NCI-H1930 (cell line): ENCODE results near the gene TSPAN31.
A peak's percentile ranks its signal among the peaks of the same experiment; 100 is the strongest.

Source experiments
- DNase-seq, 2 experiments: peaks; one replicate each; lab custom pipeline; 2025; lab: John Stamatoyannopoulos, UW

The TSPAN31 gene

DNA sequence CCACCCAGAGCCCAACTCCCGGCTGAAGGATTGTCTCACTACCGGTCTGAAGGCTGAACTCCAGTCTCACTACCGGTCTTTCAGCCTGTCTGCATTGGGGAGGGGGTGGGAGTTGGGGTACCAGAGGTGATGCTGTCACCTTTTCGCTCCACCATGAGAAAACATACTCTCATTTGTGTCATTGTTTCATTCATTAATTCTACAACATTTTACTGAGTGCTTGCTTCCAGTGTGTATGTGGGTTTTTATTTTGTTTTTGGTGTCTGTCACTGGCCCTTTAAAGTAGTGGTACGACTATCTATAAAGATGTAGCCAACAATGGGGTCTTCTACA, 7.8 kb downstream of the TSPAN31 start:
- no peak for DNase-seq

DNA sequence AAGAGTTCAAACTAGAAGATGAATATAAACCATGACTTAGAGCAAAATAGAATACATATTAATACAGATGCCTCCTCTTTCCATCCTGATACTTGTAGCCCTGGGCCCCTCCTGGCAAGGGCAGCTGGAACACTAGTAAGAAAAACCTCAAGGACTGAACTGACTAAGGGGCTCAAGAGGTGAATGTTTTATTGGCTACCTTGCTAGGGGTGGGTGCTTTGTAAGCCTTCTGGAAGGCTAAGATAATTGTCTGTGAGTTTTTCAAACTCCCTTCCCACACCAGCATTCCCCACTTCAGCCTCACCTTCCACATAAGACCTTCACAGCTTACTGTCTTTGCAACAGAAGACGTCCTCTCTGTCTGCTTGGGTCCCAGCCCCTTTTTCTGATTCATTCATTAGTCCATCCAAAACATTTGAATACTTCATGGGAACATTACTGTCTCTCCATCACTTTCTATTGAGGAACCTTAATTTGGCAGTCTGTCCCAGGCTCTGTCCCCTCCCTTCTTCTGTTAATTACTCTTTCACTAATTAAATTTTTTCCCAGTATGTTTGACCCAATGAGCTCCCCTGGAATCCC, 9.0 kb downstream of the TSPAN31 start:
- no peak for DNase-seq

DNA sequence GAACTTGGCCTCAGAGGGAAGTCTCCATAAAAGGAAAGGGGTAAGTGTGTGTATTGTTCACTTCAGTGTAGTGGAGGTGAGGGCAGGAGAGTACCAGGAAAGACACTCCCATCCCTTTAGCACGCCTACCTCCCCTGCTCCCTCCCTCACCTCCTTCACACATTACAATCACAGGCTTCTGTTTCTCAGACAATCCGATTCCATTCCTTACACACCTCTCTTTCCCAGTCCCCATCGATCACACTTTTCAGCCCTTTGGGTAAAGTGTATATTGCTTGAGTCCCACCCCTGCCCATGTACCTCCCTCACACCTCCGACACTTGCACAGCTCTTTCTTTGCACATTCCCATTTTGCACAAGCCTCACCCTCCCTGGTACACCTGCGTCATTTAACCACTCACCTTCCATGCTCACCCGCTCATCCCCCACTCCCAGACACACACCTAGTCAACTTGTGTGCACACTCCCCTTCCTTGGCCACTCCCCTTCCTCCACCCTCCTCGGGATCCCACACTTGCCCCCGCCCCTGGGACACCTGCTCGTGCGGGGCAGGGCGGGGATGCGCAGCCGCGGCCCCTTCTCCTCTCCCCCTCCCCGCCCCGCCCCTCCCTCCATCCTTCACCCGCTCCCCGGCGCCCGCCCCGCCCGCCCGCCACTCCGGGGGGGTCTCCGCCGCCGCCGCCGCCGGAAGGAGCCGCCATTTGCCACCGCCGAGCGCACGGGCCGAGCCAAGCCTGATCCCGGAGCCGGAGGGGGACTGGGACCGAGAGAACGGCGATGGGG, 9.8 kb downstream of the TSPAN31 start, which contains the start of gene MARCHF9:
Gene MARCHF9, plus strand, starts transcription at position 693 of the 783 bp plus-strand sequence. CDS start 426 bp downstream, outside the sequence.
- DNase-seq = peak; percentile 65 to 76

DNA sequence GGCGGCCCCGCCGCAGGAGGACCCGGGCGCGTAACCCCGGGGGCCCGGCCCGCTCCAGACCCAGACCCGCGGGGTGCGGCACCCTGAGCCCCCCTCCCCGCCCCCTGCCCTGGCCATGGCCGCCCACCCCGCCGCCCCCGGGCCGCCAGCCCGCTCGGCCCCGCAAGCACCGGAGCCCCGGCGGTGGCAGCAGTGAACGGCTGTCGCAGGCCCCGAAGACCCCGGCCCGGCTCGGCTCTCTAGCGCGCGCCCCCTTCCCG, 10.3 kb downstream of the TSPAN31 start:
- no peak for DNase-seq

DNA sequence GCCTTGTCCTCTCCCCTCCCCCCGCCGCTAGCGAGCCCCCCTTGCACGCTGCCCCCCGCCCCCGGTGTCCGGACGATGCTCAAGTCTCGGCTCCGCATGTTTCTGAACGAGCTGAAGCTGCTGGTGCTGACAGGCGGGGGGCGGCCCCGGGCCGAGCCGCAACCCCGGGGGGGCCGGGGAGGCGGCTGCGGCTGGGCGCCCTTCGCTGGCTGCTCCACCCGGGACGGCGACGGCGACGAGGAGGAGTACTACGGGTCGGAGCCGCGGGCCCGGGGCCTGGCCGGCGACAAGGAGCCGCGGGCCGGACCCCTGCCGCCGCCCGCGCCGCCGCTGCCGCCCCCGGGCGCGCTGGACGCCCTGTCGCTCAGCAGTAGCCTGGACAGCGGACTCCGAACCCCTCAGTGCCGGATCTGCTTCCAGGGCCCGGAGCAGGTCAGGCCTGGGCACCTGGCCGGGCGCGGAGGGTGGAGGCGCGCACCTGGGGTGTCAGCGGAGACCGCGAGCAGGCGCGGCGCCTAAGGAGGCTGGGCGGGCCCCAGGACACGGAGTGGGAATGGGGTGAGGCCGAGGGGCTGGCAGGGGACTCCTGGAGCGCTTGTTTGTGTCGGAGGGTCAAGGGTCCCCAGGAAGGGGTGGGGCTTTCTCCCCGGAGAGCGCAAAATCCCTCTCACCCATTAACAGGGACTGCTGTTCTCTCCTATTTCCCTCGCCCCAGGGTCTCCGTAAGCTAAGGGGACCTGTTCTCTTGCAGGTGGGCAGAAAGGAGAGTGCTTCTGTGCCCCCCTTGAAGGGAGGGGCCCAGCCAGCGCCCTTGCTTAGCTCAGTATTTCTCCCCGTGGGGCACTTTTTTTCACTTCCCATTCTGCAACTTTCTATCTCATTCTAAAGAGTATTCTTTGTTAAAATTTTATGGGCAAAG, 10.9 kb downstream of the TSPAN31 start:
- no peak for DNase-seq

DNA sequence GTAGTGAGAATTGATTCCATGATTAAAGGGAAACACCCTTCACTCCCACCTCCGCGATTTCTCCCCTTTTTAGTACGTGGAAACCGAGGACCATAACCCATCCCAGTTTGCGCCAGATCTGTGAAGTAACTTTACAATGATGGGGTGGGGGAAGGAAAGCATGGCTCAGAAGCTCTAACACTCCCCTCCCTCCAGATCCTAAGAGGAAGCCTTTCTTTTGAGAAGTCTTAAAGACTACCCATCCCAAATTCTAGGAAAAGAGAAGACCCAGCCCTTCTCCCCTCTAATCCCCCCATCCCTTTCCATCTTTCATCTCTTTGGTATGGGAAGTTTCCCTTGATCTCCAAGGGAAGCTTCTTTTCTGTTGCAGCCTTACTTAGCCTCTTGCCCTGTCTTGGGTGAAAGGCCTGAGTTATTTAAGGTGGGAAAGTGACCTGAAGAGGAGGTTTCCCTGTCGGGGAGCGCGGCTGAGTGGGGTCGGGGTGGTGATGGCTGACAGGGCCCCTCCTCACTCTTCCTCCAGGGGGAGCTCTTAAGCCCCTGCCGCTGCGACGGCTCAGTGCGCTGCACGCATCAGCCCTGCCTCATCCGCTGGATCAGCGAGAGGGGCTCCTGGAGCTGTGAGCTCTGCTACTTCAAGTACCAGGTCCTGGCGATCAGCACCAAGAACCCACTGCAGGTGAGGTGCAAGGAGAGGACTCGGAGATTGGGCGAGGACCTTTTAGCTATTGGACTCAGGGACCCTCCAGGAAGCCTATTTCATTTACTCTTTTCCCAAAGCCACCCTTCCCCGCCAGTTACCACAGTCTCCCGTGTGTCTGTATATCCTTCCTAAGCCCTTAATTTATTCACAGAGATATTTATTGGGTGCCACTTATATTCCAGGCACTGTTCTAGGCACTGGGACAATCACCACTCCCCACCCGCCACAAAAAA, 11.8 kb downstream of the TSPAN31 start:
- DNase-seq = no peak

DNA sequence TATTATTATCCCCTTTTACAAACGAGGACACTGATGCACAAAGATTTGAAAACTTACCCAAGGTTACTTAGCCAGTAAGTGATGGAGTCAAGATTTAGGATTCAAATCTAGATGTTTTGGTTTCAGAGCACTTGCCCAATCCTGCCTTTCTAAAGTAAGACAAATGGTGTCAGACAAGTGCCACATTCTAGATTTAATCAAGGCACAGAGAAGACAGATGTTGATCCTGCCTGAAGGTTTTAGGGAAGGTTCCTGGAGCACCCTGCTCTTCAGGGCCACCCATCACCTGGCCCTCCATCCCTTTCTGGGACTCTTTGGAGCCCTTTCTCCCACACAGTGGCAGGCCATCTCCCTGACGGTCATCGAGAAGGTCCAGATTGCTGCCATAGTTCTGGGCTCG, 12.9 kb downstream of the TSPAN31 start:
- DNase-seq = no peak

DNA sequence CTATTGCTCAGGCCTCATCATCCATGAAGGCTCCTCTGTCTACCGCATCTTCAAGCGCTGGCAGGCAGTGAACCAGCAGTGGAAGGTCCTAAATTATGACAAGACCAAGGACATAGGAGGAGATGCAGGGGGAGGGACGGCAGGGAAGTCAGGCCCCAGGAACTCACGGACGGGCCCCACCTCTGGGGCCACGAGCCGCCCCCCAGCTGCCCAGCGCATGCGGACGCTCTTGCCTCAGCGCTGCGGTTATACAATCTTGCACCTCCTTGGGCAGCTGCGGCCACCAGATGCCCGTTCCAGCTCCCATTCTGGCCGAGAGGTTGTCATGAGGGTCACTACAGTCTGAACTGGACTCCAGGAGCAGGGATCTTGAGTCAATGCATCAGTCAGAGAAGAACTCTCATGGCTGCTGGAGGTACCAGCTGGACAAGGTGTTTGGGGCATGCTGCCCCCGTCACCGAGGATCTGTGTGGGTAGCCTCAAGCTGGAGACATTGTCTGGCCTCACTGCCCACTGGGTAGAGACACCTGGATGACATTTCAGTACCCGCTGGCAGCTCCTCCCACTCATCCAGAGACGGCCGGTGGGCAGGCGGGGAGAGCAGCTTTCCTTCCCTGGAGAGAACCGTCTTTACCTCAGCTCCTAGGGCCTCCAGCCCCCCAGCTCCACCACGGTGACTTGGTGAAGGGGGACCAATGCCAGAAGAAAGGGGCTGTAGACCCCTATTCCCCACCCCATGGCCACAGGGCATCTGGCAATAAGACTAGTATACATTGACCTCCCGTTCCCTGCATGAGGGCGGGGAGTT, 13.9 kb downstream of the TSPAN31 start:
- DNase-seq = no peak

DNA sequence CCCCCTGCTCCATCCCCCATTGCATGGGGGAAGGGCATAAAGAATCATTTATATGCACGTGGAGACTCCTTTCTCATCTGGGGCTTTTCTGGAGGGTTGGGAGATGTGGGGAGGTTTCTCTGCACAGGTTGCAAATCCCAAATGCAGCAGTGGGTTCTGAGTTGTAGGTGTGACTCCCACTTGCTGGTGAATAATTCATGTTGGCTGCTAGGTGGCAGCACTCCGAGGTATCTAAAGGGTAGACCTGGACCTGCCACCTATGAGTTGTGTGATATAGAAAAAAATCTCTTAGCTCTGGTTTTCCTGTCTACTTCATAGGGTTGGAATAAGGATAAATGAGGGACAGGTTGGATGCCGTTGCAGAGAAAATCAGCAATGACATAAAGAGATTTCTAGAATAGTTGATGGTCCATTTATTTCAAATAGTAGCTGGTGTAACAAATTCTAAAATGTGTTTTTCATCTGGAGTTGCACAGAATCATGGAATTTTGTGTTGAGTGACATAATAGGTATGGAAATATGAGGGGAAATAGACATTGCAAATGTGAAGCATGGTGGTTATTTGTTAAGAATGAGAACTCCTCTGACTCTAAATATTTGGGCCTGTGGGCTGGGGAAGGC, 14.6 kb downstream of the TSPAN31 start:
- peak; percentile 20 for DNase-seq

DNA sequence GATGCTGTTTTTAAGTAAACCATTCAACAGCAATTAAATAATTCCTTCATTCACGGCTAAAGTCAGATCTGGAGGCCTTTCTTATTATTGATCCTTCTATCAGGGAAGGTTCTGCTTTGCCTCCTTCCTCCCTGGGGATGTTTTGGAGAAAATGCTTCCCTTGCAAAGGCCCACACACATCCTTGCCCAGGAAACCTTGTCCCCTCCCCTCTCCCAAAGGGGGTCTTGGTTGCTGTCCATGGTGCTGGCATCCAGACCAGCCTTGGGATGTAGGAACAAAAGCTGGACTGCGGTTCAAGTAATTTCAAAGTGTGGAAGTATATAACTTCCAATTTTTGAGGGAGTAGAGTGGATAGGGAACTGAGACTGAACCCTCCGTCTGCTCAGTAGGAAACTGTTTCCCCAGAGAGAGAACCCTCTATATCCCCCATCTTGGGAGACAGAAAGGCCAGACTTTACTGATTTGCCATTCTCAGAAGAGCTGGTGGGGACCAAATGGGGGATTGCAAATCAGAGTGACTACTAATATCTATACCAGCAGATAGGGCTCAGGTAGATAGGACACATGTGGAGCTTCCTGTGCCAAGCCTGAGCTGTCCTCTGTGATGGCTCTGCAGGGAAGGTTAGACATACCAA, 15.6 kb downstream of the TSPAN31 start:
- DNase-seq = no peak

DNA sequence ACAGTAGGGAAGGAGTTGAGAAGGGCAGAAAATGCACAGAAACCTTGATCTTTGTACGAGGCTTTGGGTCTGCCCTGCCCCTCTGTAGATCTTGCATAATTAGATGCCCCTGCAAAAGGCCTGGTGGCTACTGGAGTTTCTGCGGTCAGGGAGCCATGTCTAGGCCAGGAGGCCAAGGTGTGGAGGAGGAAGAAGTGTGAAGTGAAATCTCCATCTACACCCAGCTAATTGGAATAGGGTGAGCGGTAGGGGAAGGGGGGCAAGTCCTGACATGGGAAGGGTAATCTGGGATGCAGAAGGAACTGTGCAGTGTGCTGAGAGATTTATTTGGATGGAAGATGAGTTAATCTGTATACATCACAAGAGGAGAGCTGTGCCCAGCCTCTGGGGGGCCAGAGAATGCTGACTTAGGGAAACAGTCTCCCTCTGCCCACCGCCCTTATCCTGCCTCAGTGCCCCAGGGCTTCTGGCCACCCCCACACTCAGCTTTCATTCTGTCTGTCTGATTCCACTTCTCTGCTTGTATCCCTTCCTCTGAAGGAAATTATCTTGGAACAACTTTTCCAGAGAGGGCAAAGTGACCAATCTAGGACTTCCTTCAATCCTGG, 16.7 kb downstream of the TSPAN31 start:
- no peak for DNase-seq

DNA sequence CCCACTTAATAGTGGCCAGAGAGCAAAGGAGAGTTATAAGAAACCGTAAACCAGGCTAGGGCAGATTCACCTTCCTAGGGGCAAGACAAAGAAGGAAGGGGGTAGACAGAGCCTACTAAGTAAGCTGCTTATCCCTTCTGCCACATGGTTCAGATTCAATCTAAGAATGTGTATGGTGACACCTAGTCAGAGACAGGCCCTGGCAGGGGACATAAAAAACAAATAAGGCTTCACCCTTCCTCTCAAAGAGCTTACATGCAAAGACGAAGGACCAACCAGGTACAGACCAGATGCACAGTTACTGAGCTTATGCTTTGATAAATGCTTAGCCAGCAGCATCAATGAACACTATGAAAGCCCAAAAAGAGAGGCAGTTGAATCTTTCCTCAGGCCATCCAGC, 17.6 kb downstream of the TSPAN31 start:
- DNase-seq = no peak

DNA sequence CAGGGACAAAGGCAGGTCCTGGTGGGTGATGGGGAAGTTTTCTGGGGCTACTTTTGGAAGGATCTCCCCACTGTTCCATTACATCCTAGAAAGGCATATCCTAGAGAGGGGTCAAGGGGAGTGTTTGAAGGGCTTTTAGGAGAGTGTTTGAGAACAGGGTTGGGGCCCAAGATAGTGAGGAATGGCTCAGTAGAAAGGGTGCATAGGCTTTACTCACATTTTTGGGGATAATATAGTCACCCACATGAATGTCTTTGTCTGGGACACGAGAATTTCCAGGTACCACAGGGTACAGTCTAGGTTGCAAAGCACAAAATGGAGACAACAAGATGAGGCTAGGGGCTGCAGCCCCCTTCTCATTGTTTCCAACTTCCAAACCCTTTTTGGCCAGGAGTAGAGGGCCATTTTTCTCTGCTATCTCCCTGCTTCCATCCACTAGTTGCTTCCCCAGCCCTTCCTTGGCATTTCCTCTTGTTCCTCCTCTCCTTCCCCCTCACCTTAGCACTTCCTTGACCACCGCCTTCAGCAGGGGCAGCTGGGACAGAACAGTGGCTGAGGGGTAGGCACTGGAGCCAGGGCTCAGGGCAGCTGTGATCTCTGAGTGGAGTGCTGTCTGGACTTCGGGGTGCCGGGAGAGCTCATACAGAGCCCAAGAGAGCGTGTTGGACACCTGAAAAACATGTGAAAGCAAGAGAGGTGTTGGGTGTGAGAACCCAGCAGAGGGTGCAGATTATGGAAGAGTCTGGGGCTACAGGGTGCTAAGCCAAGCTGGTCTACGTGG, 19.2 kb downstream of the TSPAN31 start:
- no peak for DNase-seq

DNA sequence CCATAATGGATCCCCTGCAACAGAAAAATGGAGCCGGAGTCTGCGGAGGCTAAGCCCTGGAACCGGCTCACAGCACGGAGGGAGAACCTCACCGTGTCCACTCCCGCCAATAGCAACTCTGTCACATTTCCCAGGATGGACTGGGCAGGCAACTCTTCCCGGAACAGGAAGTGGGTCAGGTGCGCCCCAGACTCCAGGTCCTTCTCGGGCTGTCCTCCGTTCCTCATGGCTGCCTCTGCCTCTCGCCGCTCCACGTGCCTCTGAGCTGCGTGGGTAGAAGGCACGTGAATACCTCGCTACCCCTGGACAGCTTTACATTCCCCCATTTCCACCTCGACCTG, 19.8 kb downstream of the TSPAN31 start:
- DNase-seq = no peak

DNA sequence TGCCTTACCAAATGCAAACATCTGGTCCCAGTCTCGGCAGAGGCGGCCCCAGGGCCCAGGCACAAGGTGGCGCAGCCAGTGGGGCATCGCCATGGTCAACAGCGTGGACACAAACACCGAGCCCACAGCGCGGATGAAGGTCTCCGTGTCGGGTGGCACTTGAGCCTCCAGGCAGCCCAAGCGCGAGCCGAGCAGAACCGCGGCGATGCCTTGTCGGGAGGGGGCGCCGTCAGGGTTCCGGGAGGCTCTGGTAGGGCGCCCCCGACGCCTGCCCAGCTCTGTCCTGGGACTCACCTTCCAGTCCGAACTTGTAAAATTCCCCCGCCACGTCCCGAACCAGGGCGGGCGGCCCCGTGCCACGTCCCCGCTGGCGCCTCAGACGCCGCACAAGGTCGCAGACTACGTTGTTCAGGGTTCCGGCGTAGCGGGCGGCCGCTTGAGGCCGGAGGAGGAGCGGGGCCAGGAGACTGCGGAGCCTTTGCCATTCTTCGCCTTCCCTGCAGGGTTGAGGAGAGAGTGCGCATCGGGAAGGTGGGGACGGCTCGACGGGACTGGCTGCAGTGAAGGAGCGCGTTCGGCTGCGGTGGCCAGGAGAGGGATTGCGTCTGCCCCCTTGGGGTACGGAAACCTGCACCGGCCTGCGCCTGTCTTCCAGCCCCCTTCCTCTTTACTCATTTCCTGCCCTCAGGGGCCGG, 20.3 kb downstream of the TSPAN31 start:
- DNase-seq = no peak

DNA sequence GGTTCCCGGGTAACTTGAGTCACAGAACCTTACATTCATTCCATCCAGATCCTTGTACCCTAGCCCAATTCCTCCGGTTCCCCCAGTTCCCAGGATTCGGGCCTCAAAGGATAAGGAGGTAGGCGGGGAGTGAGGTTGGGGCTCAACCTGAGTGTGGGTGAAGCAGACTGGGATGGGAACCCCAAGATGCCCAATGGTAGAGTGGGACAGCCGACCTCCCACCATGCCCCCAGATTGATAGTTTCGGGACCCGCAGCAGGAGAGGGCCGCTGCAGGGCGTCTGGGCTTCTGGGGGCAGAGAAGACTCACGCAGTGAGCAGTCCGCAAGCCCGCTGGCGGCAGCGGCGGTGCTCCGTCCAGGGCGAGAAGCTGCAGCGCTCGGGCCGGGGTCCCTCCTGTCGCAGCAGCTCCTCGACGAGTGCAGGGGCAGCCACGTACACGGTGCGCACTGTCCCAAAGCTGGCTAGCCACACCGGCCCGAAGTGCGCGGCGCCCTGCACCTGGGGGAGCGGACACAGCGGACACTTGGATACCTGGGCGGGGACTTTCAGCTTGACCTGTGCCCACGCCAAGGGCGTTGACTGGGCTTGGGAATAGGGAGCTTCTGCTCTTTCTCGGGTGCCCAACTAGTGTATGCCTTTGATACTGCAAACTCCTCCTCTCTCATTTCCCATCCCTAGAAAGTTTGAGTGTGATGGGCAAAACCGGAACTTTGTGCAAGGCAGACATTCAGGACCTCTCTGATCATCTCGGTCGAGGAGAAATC, 21.0 kb downstream of the TSPAN31 start:
- no peak for DNase-seq

DNA sequence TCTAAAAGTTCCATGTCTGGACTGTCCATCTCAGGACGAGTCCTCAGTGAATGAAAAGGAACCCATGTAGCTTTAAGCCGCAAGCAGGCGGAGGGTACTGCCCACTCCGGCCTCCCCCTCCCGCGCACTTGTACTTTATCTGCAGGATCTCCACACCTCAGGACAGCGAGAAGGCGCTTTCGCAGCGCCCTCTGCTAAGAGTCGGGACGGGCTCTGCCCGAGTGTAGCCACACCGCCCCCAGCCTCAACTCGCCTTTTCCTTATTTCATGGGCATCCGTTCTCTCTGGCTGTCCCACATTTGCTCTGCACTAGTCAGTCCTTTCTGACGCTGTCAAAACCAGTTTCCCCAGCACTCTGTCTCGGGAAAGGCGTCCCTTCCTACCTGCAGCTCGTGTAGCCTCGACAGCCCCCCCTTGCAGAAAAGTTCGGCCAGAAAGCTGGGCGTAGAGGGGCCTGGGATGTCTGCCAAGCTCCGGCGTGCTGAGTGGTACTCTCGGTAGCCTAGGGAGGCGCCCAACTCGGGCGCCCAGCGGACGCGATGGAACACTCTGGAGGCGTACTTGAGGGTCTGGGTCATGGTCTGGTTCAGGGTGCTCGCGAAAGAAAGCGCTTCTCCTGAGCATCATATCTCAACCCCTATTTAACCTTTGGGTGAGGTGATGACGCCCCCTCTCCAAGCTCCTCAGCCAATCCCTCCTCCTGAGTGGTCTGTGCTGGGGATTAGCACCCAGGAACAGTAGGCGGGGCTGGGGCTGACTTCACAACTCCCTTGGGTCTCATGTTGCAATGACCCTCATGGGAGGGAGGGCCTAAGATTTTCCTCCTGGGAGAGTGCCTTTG, 21.8 kb downstream of the TSPAN31 start, which contains the start of gene CYP27B1:
Gene CYP27B1, minus strand, starts transcription at position 615 of the 841 bp plus-strand sequence. Its CDS starts 37 bp downstream, at position 578.
- no peak for DNase-seq
